Neural cell (in vitro differentiated cells): ENCODE results near the gene SHISAL1.

Source experiments
- EP300 ChIP-seq: fragments of 450-650 bp; conservative IDR thresholded peaks from 2 replicates; pipeline ENCODE4 v1.6.1; 2014; ENCODE audit warnings: antibody characterized with exemption, mild to moderate bottlenecking, moderate library complexity; ENCODE audit not compliant: poor library complexity, severe bottlenecking
- EZH2 ChIP-seq: fragments of 200-600, 300-800 bp; shearing (Covaris generic), sonication (generic); IDR thresholded peaks from 2 replicates; pipeline ENCODE4 v1.6.1; 2014; ENCODE audit warnings: antibody characterized with exemption, low read length, borderline replicate concordance, mild to moderate bottlenecking; ENCODE audit not compliant: insufficient read depth, poor library complexity, severe bottlenecking
- TF ChIP-seq, protein P1 (sequence below): fragments of 450-650 bp; IDR thresholded peaks from 2 replicates; pipeline ENCODE4 v1.5.1; 2014; ENCODE audit warnings: antibody characterized with exemption, mild to moderate bottlenecking, moderate library complexity; ENCODE audit not compliant: poor library complexity, severe bottlenecking

DNA sequence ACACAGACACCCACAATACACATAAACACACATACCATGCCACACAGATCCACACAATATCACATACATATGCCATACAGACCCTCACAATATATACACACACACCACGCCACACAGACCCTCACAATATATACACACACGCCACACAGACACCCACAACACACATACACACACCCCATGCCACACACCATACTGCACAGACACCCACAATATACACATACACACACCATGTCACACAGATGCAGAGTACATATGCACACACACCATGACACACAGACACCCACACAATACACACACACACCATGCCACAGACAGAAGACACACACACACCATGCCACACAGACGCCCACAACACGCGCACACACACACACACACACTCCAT is 43.6 kb downstream of the SHISAL1 start:
- TF ChIP-seq, protein P1, sequence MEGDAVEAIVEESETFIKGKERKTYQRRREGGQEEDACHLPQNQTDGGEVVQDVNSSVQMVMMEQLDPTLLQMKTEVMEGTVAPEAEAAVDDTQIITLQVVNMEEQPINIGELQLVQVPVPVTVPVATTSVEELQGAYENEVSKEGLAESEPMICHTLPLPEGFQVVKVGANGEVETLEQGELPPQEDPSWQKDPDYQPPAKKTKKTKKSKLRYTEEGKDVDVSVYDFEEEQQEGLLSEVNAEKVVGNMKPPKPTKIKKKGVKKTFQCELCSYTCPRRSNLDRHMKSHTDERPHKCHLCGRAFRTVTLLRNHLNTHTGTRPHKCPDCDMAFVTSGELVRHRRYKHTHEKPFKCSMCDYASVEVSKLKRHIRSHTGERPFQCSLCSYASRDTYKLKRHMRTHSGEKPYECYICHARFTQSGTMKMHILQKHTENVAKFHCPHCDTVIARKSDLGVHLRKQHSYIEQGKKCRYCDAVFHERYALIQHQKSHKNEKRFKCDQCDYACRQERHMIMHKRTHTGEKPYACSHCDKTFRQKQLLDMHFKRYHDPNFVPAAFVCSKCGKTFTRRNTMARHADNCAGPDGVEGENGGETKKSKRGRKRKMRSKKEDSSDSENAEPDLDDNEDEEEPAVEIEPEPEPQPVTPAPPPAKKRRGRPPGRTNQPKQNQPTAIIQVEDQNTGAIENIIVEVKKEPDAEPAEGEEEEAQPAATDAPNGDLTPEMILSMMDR = no peak
- TF ChIP-seq EZH2 = no peak
- no peak for TF ChIP-seq EP300
